ENCODE data around the gene ADGRD1. TPM values are rescaled to one million over a fixed set of nuclear protein-coding genes. Genes with fewer than 3 reads are reported as not detected.

The ADGRD1 gene
- polyA plus RNA-seq, 1 experiment: 68.5 TPM

DNA sequence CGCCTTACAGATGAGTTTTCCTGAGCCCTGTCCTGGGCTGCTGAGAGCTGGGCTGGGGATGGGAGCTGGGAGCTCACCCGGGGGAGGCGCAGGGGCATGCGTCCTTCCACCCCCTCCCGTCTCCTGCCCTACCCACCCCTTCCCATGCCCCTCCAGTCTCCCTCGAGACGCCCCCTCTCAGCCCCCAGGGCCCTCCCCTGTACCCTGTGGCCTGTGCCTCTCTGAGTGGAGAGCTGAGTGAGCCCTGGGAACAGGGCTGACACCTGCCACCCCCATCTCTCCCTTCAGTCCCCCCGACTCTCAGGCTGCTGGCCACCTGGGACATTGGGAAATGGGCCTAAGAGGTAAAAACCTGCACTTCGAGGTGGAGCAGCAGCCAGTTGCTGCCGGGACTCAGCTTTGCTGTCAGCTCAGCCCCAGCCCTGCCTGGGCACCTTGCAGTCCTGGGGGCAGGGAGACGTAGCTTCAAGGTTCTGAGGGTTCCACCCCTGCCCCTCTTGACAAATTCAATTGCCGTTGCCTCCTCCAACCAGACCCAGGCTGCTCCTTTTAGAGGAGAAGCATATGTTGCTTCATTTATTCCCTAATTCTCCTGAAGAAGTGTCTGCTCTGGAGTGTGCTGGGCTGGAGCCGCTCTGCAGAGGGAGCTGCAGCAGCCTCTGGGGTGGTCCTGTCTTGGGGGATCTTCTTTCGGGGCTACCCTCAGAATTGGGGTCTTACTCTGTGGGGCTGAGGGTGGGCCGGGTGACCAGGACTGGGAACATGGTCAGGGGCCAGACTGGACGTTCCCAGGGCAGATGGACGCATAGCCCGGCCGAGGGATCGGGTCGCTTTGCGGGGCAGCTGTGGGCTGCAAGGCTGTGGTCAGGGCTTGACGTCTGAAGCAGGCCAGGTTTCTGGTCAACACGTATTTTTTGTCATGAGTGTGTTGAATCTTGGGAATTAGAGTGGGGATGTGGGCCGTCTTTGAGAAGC lies 141.4 kb downstream of the ADGRD1 start:
- Histone ChIP-seq H3K36me3 (ENCODE audit: control insufficient read depth, insufficient read depth, low read length) (no peaks in the 10 kb centered on the region), H3K27me3 (ENCODE audit: control insufficient read depth, insufficient read depth, low read length) (no peaks in the 10 kb centered on the region), H3K4me3 (ENCODE audit: low read depth, low read length) (no peak overlapping the region)
- CTCF ChIA-PET: interaction anchor here (5.1 kb wide), 1 partner anchor 10 kb away, joined by 35 read pairs; no protein-coding TSS in a partner anchor
- POLR2A ChIA-PET: no interaction called here
- no peak for DNase-seq (ENCODE audit: low read depth)
- TF ChIP-seq, protein P1, sequence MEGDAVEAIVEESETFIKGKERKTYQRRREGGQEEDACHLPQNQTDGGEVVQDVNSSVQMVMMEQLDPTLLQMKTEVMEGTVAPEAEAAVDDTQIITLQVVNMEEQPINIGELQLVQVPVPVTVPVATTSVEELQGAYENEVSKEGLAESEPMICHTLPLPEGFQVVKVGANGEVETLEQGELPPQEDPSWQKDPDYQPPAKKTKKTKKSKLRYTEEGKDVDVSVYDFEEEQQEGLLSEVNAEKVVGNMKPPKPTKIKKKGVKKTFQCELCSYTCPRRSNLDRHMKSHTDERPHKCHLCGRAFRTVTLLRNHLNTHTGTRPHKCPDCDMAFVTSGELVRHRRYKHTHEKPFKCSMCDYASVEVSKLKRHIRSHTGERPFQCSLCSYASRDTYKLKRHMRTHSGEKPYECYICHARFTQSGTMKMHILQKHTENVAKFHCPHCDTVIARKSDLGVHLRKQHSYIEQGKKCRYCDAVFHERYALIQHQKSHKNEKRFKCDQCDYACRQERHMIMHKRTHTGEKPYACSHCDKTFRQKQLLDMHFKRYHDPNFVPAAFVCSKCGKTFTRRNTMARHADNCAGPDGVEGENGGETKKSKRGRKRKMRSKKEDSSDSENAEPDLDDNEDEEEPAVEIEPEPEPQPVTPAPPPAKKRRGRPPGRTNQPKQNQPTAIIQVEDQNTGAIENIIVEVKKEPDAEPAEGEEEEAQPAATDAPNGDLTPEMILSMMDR (IDR thresholded peaks at IDR 0.05; ENCODE audit: insufficient read depth, low read depth, low read length): no peak

DNA sequence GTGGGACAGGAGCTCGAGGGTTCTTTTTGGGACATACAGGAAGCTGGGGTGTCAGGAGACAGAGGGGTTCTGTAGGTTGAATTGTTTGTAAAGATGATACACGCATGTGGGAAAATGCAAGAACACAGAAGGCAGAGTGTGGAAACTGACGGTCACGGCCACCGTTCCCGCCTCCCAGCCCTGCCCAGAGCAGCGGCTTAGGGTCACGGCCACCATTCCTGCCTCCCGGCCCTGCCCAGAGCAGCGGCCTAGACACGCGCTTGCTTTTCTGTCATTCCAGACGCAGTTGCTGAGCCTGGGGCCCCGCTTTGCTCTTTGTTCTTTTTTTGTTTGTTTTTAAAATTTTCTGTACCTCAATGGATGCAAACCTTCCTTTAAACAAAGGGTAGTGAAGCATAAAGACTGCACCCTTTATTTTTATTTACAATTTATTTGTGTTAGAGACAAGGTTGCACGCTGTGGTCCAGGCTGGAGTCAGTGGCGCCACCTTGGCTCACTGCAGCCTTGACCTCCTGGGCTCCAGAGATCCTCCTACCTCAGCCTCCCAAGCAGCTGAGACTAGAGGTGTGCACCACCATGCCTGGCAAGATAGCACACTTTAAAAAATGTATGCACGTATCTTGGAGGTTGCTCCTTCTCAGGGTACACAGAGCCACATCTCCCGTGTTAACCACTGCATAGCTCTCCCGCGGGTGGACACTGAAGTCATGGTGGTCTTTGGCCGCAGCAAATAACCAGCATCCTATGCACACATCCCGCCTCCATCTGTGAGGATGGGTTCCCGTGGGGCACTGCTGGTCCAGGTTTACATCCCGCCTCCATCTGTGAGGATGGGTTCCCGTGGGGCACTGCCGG lies 142.3 kb downstream of the ADGRD1 start:
- Histone ChIP-seq H3K36me3 (ENCODE audit: control insufficient read depth, insufficient read depth, low read length) (no peaks in the 10 kb centered on the region), H3K27me3 (ENCODE audit: control insufficient read depth, insufficient read depth, low read length) (no peaks in the 10 kb centered on the region), H3K4me3 (ENCODE audit: low read depth, low read length) (no peak overlapping the region)
- no peak for DNase-seq (ENCODE audit: low read depth)
- POLR2A ChIA-PET: no interaction called here
- CTCF ChIA-PET: interaction anchor here (5.1 kb wide), 1 partner anchor 9 kb away, joined by 35 read pairs; no protein-coding TSS in a partner anchor
- TF ChIP-seq, protein P1 (IDR thresholded peaks at IDR 0.05; ENCODE audit: insufficient read depth, low read depth, low read length): no peak

DNA sequence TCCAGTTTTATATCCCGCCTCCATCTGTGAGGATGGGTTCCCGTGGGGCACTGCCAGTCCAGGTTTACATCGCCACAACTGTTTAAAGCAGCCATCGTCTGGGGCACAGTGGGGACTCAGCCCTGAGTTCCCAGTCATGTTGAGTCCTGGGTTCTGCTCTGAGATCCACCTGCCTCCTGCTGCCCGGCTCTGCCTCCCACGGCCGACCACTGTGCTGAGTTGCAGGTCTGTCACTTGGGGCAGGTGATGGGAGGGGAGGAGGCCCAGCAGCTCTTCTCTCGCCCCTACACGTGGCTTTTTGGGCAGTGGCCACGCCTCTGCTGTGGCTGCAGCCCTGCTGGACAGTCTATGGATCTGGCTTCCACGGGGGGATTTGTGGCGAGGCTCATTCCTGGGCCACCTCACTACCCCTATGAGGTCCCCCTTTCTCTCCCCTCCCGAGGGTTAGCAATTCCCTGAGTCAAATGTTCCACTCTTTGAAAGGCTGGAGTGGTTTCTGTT lies 143.0 kb downstream of the ADGRD1 start:
- ChIA-PET CTCF (interaction anchor here (5.1 kb wide), 1 partner anchor 8 kb away, joined by 35 read pairs; no protein-coding TSS in a partner anchor), POLR2A (no interaction called here)
- no peak overlapping the region for H3K4me3 ChIP-seq (ENCODE audit: low read depth, low read length)
- DNase-seq (ENCODE audit: low read depth): no peak
- no peaks in the 10 kb centered on the region for H3K27me3 ChIP-seq (ENCODE audit: control insufficient read depth, insufficient read depth, low read length)
- no peaks in the 10 kb centered on the region for H3K36me3 ChIP-seq (ENCODE audit: control insufficient read depth, insufficient read depth, low read length)
- TF ChIP-seq, protein P1 (IDR thresholded peaks at IDR 0.05; ENCODE audit: insufficient read depth, low read depth, low read length): no peak

GRCh38 chr12:131097202-131098177 lies 143.8 kb downstream of the ADGRD1 start:
- CTCF ChIA-PET: no interaction called here

More at GRCh38 chr12:131097202-131098177, 143.8 kb downstream of the ADGRD1 start:
- Histone ChIP-seq H3K27me3 (ENCODE audit: control insufficient read depth, insufficient read depth, low read length) (no peaks in the 10 kb centered on the region), H3K4me3 (ENCODE audit: low read depth, low read length) (no peak overlapping the region), H3K36me3 (ENCODE audit: control insufficient read depth, insufficient read depth, low read length) (no peaks in the 10 kb centered on the region)
- POLR2A ChIA-PET: no interaction called here
- DNase-seq (ENCODE audit: low read depth): no peak
- TF ChIP-seq, protein P1 (IDR thresholded peaks at IDR 0.05; ENCODE audit: insufficient read depth, low read depth, low read length): no peak
